GM18907 (cell line): Measurements from ENCODE around the gene DLX3.

Experiments used
- ATAC-seq: cut with Tn5 transposase; IDR thresholded peaks from one replicate; pipeline ENCODE4 v1.9.1; 2021; ENCODE audit warnings: mild to moderate bottlenecking, moderate library complexity; ENCODE audit not compliant: unreplicated experiment

The DLX3 gene

GRCh38 chr17:50024808-50025207, 29.8 kb upstream of the DLX3 start:
- ATAC-seq: no peak

- no peak for ATAC-seq
These were observed 28.5 kb upstream of the DLX3 start for GRCh38 chr17:50023520-50023919.

- ATAC-seq: no peak
These were observed 27.6 kb upstream of the DLX3 start for GRCh38 chr17:50022463-50023130.

- ATAC-seq: no peak
These were observed 26.8 kb upstream of the DLX3 start for GRCh38 chr17:50021681-50022370.

- ATAC-seq: no peak
These were observed 26.0 kb upstream of the DLX3 start for GRCh38 chr17:50020841-50021599.

- ATAC-seq: no peak
These were observed 23.9 kb upstream of the DLX3 start for GRCh38 chr17:50018909-50019308.

- ATAC-seq: no peak
These were observed 20.1 kb upstream of the DLX3 start for GRCh38 chr17:50015146-50015545.

- ATAC-seq: no peak
These were observed 19.6 kb upstream of the DLX3 start for GRCh38 chr17:50014471-50015088.

GRCh38 chr17:50013079-50013478, 18.1 kb upstream of the DLX3 start:
- ATAC-seq: no peak

GRCh38 chr17:50009282-50009681, 14.3 kb upstream of the DLX3 start:
- ATAC-seq: no peak

GRCh38 chr17:50003911-50004310, 8.9 kb upstream of the DLX3 start:
- no peak for ATAC-seq

- ATAC-seq: no peak
These were observed 4.0 kb upstream of the DLX3 start for GRCh38 chr17:49998836-49999511.

- ATAC-seq: no peak
These were observed 3.0 kb upstream of the DLX3 start for GRCh38 chr17:49997773-49998703.

GRCh38 chr17:49997301-49997650, 2.3 kb upstream of the DLX3 start:
- ATAC-seq: no peak

GRCh38 chr17:49996495-49997300, 1.7 kb upstream of the DLX3 start:
- ATAC-seq: no peak

- no peak for ATAC-seq
These were observed 1.1 kb upstream of the DLX3 start for GRCh38 chr17:49996121-49996494.

GRCh38 chr17:49994085-49995054, 654 bp downstream of the DLX3 start:
- no peak for ATAC-seq

GRCh38 chr17:49993423-49994060, 1.5 kb downstream of the DLX3 start:
- no peak for ATAC-seq
